GM12878 (cell line): ENCODE measurements around the gene CACNA2D2. TPM values are rescaled to one million over a fixed set of nuclear protein-coding genes. Genes with fewer than 3 reads are reported as not detected.

Source experiments
- ATAC-seq: fragments of 200-7000 bp; cut with Tn5 transposase; 3 replicates; pipeline ENCODE4 v1.9.1; 2020; ENCODE audit warnings: mild to moderate bottlenecking, moderate library complexity
- BruUV-seq: library from RNA; stranded (reverse); fragments of 400-500 nt; replicated peaks from 2 replicates; lab custom pipeline; 2021; lab: Mats Ljungman, UMichigan
- CTCF ChIA-PET: fragments of 300-600 bp; sonication (Branson Sonifier 250); formaldehyde crosslinking; extraction: SDS; loops from one replicate; lab custom pipeline; 2021; ENCODE audit warnings: inconsistent platforms; lab: Yijun Ruan, JAX
- POLR2A ChIA-PET: fragments of 350-600 bp; formaldehyde crosslinking; extraction: SDS; loops from one replicate; lab custom pipeline; 2021; ENCODE audit warnings: inconsistent platforms; lab: Charles Lee
- RAD21 ChIA-PET: fragments of 300-600 bp; sonication (Branson Sonifier 250); formaldehyde crosslinking; loops from one replicate; lab custom pipeline; 2023; ENCODE audit warnings: antibody characterized with exemption; ENCODE audit not compliant: unreplicated experiment; lab: Charles Lee
- SMC1A ChIA-PET: fragments of 300-600 bp; sonication (Branson Sonifier 250); formaldehyde crosslinking; loops from one replicate; lab custom pipeline; 2023; ENCODE audit not compliant: unreplicated experiment, uncharacterized antibody; lab: Charles Lee
- DNase-seq: peaks from one replicate; pipeline ENCODE4 v3.0.0-alpha.2; 2011; ENCODE audit warnings: low read depth, low spot score
- FAIRE-seq: peaks from 3 replicates; lab custom pipeline; 2011; peaks lifted over from hg19 to GRCh38; lab: Jason Lieb, UNC
- H2AFZ ChIP-seq: 2 replicates; pipeline ENCODE4 v1.6.0; 2011; ENCODE audit warnings: low read depth, low read length, control low read depth; ENCODE audit not compliant: control insufficient read depth
- H3K27ac ChIP-seq: 2 replicates; pipeline ENCODE4 v1.5.1; 2011; ENCODE audit warnings: control low read depth; ENCODE audit not compliant: control insufficient read depth, insufficient read depth
- H3K27me3 ChIP-seq, 2 experiments: replicated peaks in 1 of 2; 2 replicates each; pipeline versions ENCODE4 v1.6.0 to v1.6.1; 2011; ENCODE audit warnings: low read length in 1 of 2; ENCODE audit not compliant: control insufficient read depth in 2 of 2, insufficient read depth in 2 of 2
- H3K36me3 ChIP-seq, 2 experiments: 2 replicates each; pipeline ENCODE4 v1.5.1; 2011; ENCODE audit warnings: low read length in 1 of 2; ENCODE audit not compliant: control insufficient read depth in 2 of 2, insufficient read depth in 2 of 2
- H3K4me1 ChIP-seq: 2 replicates; pipeline ENCODE4 v1.6.1; 2011; ENCODE audit warnings: mild to moderate bottlenecking, low read length, moderate library complexity, mixed read lengths; ENCODE audit not compliant: control insufficient read depth, insufficient read depth
- H3K4me2 ChIP-seq: 2 replicates; pipeline ENCODE4 v1.6.0; 2011; ENCODE audit warnings: control low read depth; ENCODE audit not compliant: control insufficient read depth, insufficient read depth
- H3K4me3 ChIP-seq: fragments of 200-600 bp; sonication (generic); 2 replicates; pipeline ENCODE4 v1.5.1; 2016
- H3K79me2 ChIP-seq: 2 replicates; pipeline ENCODE4 v1.6.0; 2011; ENCODE audit warnings: low read length; ENCODE audit not compliant: control insufficient read depth, insufficient read depth
- H3K9ac ChIP-seq: 2 replicates; pipeline ENCODE4 v1.8.0; 2011; ENCODE audit warnings: low read length, control low read depth, mixed read lengths; ENCODE audit not compliant: control insufficient read depth, insufficient read depth
- H3K9me3 ChIP-seq: replicated peaks from 3 replicates; pipeline ENCODE4 v1.5.1; 2011; ENCODE audit warnings: mild to moderate bottlenecking, low read length; ENCODE audit not compliant: control insufficient read depth, insufficient read depth
- H4K20me1 ChIP-seq: 2 replicates; pipeline ENCODE4 v1.6.0; 2011; ENCODE audit not compliant: control insufficient read depth, insufficient read depth
- ESRRA ChIP-seq: IDR thresholded peaks from 2 replicates; pipeline ENCODE4 v1.6.1; 2012; ENCODE audit warnings: mild to moderate bottlenecking, low read length, improper control_type of control experiment
- KDM1A ChIP-seq: fragments of 200-600 bp; sonication (generic); IDR thresholded peaks from 2 replicates; pipeline ENCODE4 v1.6.1; 2016; ENCODE audit warnings: borderline replicate concordance
- MEF2A ChIP-seq: IDR thresholded peaks from 2 replicates; pipeline ENCODE4 v1.6.1; 2011; ENCODE audit warnings: low read depth, mild to moderate bottlenecking, low read length, moderate library complexity; ENCODE audit not compliant: insufficient read depth
- RAD51 ChIP-seq: fragments of 450-650 bp; IDR thresholded peaks from 2 replicates; pipeline ENCODE4 v1.6.1; 2016; ENCODE audit warnings: moderate library complexity, mild to moderate bottlenecking, inconsistent platforms
- SPI1 ChIP-seq: IDR thresholded peaks from 2 replicates; pipeline ENCODE4 v1.6.1; 2011; ENCODE audit warnings: low read depth, mild to moderate bottlenecking, low read length, moderate library complexity, borderline replicate concordance; ENCODE audit not compliant: insufficient read depth
- TCF3 ChIP-seq: IDR thresholded peaks from 2 replicates; pipeline ENCODE4 v1.6.1; 2012; ENCODE audit warnings: low read depth, mild to moderate bottlenecking, low read length, borderline replicate concordance; ENCODE audit not compliant: insufficient read depth
- YBX1 ChIP-seq: fragments of 450-650 bp; IDR thresholded peaks from 2 replicates; pipeline ENCODE4 v1.6.1; 2016; ENCODE audit warnings: antibody characterized with exemption
- ZBED1 ChIP-seq: IDR thresholded peaks from 2 replicates; pipeline ENCODE4 v1.6.1; 2016; ENCODE audit warnings: borderline replicate concordance
- ZNF217 ChIP-seq: fragments of 450-650 bp; IDR thresholded peaks from 2 replicates; pipeline ENCODE4 v1.6.1; 2017; ENCODE audit warnings: antibody characterized with exemption, mild to moderate bottlenecking
- ZNF622 ChIP-seq: fragments of 450-650 bp; IDR thresholded peaks from 2 replicates; pipeline ENCODE4 v1.6.1; 2017; ENCODE audit warnings: mild to moderate bottlenecking, inconsistent platforms
- ZSCAN29 ChIP-seq: fragments of 450-650 bp; IDR thresholded peaks from 2 replicates; pipeline ENCODE4 v1.6.1; 2017; ENCODE audit warnings: mild to moderate bottlenecking, moderate library complexity
- WGBS: methylation state at CpG from one replicate; pipeline ENCODE4 v1.1.6; 2016; ENCODE audit warnings: low lambda C conversion rate; ENCODE audit not compliant: insufficient replicate concordance, insufficient coverage; ENCODE audit errors: missing lambda C conversion rate; 5-methylcytosine and 5-hydroxymethylcytosine counted together
- in situ Hi-C: fragments of 300-500 bp; cut with MboI; formaldehyde crosslinking; loops from 9 replicates; pipeline ENCODE4 v1.14.3; 2018; ENCODE audit warnings: mixed read lengths
- intact Hi-C: fragments of 100-400 bp; cut with micrococcal nuclease; formaldehyde crosslinking; loops from one replicate; pipeline ENCODE4 v1.14.2; 2022; ENCODE audit not compliant: unreplicated experiment
- polyA plus RNA-seq, 11 experiments: library from polyadenylated mRNA; depleted of rRNA in 4 of 11; unstranded in 6 of 11; stranded (reverse) in 5 of 11; fragments of >200 nt; fragmentation: Nextera tagmentation in 4 of 11; fragmentation: Illumina TruSeq in 1 of 11; extraction: Ambion mirVana in 4 of 11; extraction: Trizol in 1 of 11; gene quantifications; 1 replicate in 1 of 11; 2 replicates in 10 of 11; pipeline versions ENCODE4 v1.2.1 to v1.2.3, GENCODE V29; 2011 to 2016; ENCODE audit warnings: inconsistent platforms in 2 of 11, missing spikeins in 2 of 11, low read depth in 1 of 11
- total RNA-seq, 4 experiments: library from RNA; depleted of rRNA in 3 of 4; stranded (reverse); fragments of >200 nt in 3 of 4; fragmentation: Illumina TruSeq in 1 of 4; extraction: Trizol in 1 of 4; gene quantifications; 2 replicates each; pipeline versions ENCODE4 v1.2.1 to v1.2.3, GENCODE V29; 2013 to 2021
- TF ChIP-seq, protein P1 (sequence below): fragments of 150-350 bp; IDR thresholded peaks from 2 replicates; pipeline ENCODE4 v1.6.1; 2014; ENCODE audit warnings: mild to moderate bottlenecking, low read depth, low read length
- TF ChIP-seq, protein P2 (sequence below): fragments of 450-650 bp; IDR thresholded peaks from 2 replicates; pipeline ENCODE4 v1.6.1; 2018; ENCODE audit warnings: borderline replicate concordance, mild to moderate bottlenecking; ENCODE audit not compliant: partially characterized antibody
- TF ChIP-seq, protein P3 (sequence below): fragments of 450-650 bp; formaldehyde crosslinking; IDR thresholded peaks from 2 replicates; pipeline ENCODE4 v1.4.0; 2020; ENCODE audit warnings: mild to moderate bottlenecking, moderate library complexity
- TF ChIP-seq, protein P4 (sequence below): fragments of 450-650 bp; IDR thresholded peaks from 2 replicates; pipeline ENCODE4 v1.6.1; 2016; ENCODE audit warnings: mild to moderate bottlenecking

The CACNA2D2 gene
- total and polyA plus RNA-seq, 10 of the 15 experiments (the other 5 are each of a cell fraction or from before 2014, with no cell fraction given) = 0.03 to 0.07 TPM; not detected in 8

DNA sequence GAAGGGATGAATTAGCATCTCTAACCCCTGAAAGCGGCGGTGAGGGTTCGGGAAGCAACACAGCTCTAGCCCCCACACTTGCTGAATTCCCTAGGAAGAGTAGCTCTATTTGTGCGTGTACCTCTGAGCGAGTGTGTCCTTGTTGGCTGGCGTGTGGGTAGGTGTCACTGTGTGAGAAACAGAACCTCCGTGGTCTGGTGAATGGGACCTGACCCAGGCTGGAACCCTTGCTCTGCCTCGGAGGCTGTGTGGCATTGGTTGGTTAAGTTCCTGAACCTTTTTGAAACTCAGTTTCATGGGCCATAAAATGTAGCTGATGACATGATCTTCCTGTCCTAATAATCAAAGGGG, 143.7 kb downstream of the CACNA2D2 start:
- in situ Hi-C loops = loop anchor here (10.0 kb wide), 1 partner anchor 1025 kb away; the partner anchor contains the start of gene MANF
- Histone ChIP-seq H3K4me2 (peak overlapping the region; percentile 82), H3K36me3 (peaks cover 3 to 17% of the 10 kb centered on the region in 2 experiments; a peak in 2 of 4 replicates), H3K27ac (no peak overlapping the region), H3K27me3 (no peaks in the 10 kb centered on the region), H3K79me2 (peaks cover 33% of the 10 kb centered on the region), H3K9me3 (no peaks in the 10 kb centered on the region), H2AFZ (peak overlapping the region; percentile 99), H3K9ac (no peak overlapping the region), H3K4me1 (peaks cover 18% of the 10 kb centered on the region), H3K4me3 (peak overlapping the region; percentile 49), H4K20me1 (peaks cover 2% of the 10 kb centered on the region; the same call in 1 of the 2 replicates)
- CTCF ChIA-PET = interaction anchor here (0.9 kb wide), 1 partner anchor 195 kb away, joined by 4 read pairs; no protein-coding TSS in a partner anchor
- POLR2A ChIA-PET = interaction anchor here (0.6 to 3.2 kb wide), 3 partner anchors 10 to 227 kb away, joined by 3 to 24 read pairs (median 5); partner anchors contain the start of genes CYB561D2 and NPRL2
- RAD21 ChIA-PET = interaction anchor here (0.6 kb wide), 1 partner anchor 23 kb away, joined by 3 read pairs; no protein-coding TSS in a partner anchor
- WGBS = 8% methylated on average over 8 of the region's 8 CpGs
- ATAC-seq (peak; percentile 20), FAIRE-seq (no peak), DNase-seq (no peak)
- SMC1A ChIA-PET = interaction anchor here (0.8 to 1.0 kb wide), 2 partner anchors 10 to 23 kb away, joined by 4 read pairs; partner anchors contain the start of genes CYB561D2 and NPRL2
- no peak for TF ChIP-seq SPI1
- TF ChIP-seq MEF2A = no peak
- TF ChIP-seq KDM1A = no peak
- TF ChIP-seq ESRRA = no peak
- no peak for TF ChIP-seq ZNF217
- no peak for TF ChIP-seq ZBED1
- no peak for TF ChIP-seq YBX1
- TF ChIP-seq ZSCAN29 = no peak
- TF ChIP-seq RAD51 = no peak
- TF ChIP-seq, protein P1, sequence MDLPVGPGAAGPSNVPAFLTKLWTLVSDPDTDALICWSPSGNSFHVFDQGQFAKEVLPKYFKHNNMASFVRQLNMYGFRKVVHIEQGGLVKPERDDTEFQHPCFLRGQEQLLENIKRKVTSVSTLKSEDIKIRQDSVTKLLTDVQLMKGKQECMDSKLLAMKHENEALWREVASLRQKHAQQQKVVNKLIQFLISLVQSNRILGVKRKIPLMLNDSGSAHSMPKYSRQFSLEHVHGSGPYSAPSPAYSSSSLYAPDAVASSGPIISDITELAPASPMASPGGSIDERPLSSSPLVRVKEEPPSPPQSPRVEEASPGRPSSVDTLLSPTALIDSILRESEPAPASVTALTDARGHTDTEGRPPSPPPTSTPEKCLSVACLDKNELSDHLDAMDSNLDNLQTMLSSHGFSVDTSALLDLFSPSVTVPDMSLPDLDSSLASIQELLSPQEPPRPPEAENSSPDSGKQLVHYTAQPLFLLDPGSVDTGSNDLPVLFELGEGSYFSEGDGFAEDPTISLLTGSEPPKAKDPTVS = no peak
- TF ChIP-seq TCF3 = no peak
- TF ChIP-seq ZNF622 = no peak
- TF ChIP-seq, protein P2, sequence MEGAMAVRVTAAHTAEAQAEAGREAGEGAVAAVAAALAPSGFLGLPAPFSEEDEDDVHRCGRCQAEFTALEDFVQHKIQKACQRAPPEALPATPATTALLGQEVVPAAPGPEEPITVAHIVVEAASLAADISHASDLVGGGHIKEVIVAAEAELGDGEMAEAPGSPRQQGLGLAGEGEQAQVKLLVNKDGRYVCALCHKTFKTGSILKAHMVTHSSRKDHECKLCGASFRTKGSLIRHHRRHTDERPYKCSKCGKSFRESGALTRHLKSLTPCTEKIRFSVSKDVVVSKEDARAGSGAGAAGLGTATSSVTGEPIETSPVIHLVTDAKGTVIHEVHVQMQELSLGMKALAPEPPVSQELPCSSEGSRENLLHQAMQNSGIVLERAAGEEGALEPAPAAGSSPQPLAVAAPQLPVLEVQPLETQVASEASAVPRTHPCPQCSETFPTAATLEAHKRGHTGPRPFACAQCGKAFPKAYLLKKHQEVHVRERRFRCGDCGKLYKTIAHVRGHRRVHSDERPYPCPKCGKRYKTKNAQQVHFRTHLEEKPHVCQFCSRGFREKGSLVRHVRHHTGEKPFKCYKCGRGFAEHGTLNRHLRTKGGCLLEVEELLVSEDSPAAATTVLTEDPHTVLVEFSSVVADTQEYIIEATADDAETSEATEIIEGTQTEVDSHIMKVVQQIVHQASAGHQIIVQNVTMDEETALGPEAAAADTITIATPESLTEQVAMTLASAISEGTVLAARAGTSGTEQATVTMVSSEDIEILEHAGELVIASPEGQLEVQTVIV = no peak
- TF ChIP-seq, protein P3, sequence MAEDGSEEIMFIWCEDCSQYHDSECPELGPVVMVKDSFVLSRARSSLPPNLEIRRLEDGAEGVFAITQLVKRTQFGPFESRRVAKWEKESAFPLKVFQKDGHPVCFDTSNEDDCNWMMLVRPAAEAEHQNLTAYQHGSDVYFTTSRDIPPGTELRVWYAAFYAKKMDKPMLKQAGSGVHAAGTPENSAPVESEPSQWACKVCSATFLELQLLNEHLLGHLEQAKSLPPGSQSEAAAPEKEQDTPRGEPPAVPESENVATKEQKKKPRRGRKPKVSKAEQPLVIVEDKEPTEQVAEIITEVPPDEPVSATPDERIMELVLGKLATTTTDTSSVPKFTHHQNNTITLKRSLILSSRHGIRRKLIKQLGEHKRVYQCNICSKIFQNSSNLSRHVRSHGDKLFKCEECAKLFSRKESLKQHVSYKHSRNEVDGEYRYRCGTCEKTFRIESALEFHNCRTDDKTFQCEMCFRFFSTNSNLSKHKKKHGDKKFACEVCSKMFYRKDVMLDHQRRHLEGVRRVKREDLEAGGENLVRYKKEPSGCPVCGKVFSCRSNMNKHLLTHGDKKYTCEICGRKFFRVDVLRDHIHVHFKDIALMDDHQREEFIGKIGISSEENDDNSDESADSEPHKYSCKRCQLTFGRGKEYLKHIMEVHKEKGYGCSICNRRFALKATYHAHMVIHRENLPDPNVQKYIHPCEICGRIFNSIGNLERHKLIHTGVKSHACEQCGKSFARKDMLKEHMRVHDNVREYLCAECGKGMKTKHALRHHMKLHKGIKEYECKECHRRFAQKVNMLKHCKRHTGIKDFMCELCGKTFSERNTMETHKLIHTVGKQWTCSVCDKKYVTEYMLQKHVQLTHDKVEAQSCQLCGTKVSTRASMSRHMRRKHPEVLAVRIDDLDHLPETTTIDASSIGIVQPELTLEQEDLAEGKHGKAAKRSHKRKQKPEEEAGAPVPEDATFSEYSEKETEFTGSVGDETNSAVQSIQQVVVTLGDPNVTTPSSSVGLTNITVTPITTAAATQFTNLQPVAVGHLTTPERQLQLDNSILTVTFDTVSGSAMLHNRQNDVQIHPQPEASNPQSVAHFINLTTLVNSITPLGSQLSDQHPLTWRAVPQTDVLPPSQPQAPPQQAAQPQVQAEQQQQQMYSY (CRISPR knock-in tag) = no peak
- TF ChIP-seq, protein P4, sequence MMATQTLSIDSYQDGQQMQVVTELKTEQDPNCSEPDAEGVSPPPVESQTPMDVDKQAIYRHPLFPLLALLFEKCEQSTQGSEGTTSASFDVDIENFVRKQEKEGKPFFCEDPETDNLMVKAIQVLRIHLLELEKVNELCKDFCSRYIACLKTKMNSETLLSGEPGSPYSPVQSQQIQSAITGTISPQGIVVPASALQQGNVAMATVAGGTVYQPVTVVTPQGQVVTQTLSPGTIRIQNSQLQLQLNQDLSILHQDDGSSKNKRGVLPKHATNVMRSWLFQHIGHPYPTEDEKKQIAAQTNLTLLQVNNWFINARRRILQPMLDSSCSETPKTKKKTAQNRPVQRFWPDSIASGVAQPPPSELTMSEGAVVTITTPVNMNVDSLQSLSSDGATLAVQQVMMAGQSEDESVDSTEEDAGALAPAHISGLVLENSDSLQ = no peak
- BruUV-seq = no TSS peak
- intact Hi-C loops = loop anchor here (1.0 kb wide), 1 partner anchor 8 kb away; no protein-coding TSS in a partner anchor
